Fibroblast of villous mesenchyme (primary cell): ENCODE measurements around the gene ONECUT3. TPM values are rescaled to one million over a fixed set of nuclear protein-coding genes. Genes with fewer than 3 reads are reported as not detected.

ENCODE experiments used
- DNase-seq: peaks from one replicate; pipeline ENCODE4 v3.0.0-alpha.2; 2010; ENCODE audit warnings: low read depth
- H3K4me3 ChIP-seq: 2 replicates; pipeline ENCODE4 v1.5.1; 2011; ENCODE audit warnings: low read depth, mild to moderate bottlenecking, low read length
- total RNA-seq: library from RNA; depleted of rRNA; stranded (reverse); fragments of >200 nt; gene quantifications from 2 replicates; pipeline ENCODE4 v1.2.3, GENCODE V29; 2012
- TF ChIP-seq, protein P1 (sequence below): IDR thresholded peaks from 2 replicates; pipeline ENCODE4 v1.5.1; 2012; ENCODE audit warnings: low read depth, mild to moderate bottlenecking, low read length; ENCODE audit not compliant: insufficient read depth

ONECUT3 gene
- total RNA-seq, 1 donor = not detected

- TF ChIP-seq, protein P1, sequence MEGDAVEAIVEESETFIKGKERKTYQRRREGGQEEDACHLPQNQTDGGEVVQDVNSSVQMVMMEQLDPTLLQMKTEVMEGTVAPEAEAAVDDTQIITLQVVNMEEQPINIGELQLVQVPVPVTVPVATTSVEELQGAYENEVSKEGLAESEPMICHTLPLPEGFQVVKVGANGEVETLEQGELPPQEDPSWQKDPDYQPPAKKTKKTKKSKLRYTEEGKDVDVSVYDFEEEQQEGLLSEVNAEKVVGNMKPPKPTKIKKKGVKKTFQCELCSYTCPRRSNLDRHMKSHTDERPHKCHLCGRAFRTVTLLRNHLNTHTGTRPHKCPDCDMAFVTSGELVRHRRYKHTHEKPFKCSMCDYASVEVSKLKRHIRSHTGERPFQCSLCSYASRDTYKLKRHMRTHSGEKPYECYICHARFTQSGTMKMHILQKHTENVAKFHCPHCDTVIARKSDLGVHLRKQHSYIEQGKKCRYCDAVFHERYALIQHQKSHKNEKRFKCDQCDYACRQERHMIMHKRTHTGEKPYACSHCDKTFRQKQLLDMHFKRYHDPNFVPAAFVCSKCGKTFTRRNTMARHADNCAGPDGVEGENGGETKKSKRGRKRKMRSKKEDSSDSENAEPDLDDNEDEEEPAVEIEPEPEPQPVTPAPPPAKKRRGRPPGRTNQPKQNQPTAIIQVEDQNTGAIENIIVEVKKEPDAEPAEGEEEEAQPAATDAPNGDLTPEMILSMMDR = no peak
- H3K4me3 ChIP-seq = no peak overlapping the region
- no peak for DNase-seq
These were observed 70.9 kb downstream of the ONECUT3 start for GRCh38 chr19:1824252-1824622.

GRCh38 chr19:1825909-1826556 is 72.7 kb downstream of the ONECUT3 start:
- H3K4me3 ChIP-seq = no peak overlapping the region
- DNase-seq = peak; percentile 70
- TF ChIP-seq, protein P1 = peak; percentile 94

GRCh38 chr19:1826557-1827521 is 73.5 kb downstream of the ONECUT3 start:
- peak; percentile 13 for DNase-seq
- no peak overlapping the region for H3K4me3 ChIP-seq
- TF ChIP-seq, protein P1 = no peak

GRCh38 chr19:1827566-1828278 is 74.4 kb downstream of the ONECUT3 start:
- no peak for DNase-seq
- no peak overlapping the region for H3K4me3 ChIP-seq
- TF ChIP-seq, protein P1 = no peak

DNA sequence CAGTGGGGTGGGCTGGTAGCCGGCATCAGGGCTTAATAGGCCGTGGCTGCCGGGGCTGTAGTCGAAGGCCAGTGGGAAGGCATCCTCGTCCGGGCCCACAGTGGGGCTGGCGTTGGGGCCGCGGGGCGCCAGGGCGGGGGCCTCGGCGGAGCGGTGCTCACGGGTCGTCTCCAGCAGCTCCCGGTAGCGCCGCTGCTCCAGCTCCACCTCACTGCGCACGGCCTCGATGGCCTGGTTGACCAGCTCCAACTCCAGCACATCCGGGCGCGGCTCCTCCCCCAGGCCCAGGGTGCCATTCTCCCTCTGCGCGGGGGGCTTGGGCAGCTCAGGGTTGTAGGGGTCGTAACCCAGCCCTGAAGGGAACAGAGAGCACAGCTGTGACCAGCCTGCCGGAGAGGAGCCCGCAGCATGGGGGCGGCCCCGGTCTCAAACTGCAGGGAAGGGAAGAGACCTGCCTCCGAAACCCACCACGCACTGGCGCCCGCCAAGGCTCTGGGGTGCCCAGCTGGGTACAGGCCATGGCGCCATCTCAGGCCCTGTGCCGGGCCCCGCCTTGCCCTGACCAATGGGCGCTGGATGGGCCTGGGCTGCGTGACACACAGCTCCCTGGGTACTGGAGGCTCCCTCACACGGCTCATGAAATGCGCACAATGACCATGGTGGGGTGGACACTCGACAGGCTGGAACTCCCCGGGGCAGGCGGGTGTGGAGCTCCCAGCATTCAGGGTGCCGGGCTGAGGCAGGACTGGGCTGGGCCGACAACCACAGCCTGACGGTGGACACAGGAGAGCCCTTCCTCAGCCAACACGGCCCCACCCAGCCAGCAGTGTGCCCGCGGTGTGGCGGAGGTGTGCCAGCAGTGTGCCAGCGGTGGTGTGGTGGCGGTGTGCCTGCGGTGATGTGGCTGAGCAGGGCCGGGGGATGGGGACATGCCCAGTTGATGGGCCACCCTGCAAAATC is 75.3 kb downstream of the ONECUT3 start:
- TF ChIP-seq, protein P1 = no peak
- no peak for DNase-seq
- H3K4me3 ChIP-seq = no peak overlapping the region

GRCh38 chr19:1829958-1830357 is 76.7 kb downstream of the ONECUT3 start:
- no peak overlapping the region for H3K4me3 ChIP-seq
- TF ChIP-seq, protein P1 = no peak
- no peak for DNase-seq
